BE2C (cell line): ENCODE results near the gene PRRT1B.

ENCODE experiments used
- DNase-seq: peaks from one replicate; pipeline ENCODE4 v3.0.0-alpha.2; 2020
- H3K27me3 ChIP-seq: fragments of 250-450 bp; sonication (Bioruptor Pico); 2 replicates; pipeline ENCODE4 v1.5.1; 2020; ENCODE audit warnings: mild to moderate bottlenecking
- H3K36me3 ChIP-seq: fragments of 250-450 bp; sonication (Bioruptor Pico); 2 replicates; pipeline ENCODE4 v1.5.1; 2020; ENCODE audit warnings: mild to moderate bottlenecking
- H3K4me1 ChIP-seq: fragments of 250-450 bp; sonication (Bioruptor Pico); 2 replicates; pipeline ENCODE4 v1.5.1; 2020
- H3K4me3 ChIP-seq: 2 replicates; pipeline ENCODE4 v1.5.1; 2011; ENCODE audit warnings: low read depth, low read length
- H3K9me3 ChIP-seq: fragments of 250-450 bp; sonication (Bioruptor Pico); 2 replicates; pipeline ENCODE4 v1.5.1; 2020
- TF ChIP-seq, protein P1 (sequence below): IDR thresholded peaks from 2 replicates; pipeline ENCODE4 v1.5.1; 2012; ENCODE audit warnings: mild to moderate bottlenecking, low read depth, low read length

The PRRT1B gene

DNA sequence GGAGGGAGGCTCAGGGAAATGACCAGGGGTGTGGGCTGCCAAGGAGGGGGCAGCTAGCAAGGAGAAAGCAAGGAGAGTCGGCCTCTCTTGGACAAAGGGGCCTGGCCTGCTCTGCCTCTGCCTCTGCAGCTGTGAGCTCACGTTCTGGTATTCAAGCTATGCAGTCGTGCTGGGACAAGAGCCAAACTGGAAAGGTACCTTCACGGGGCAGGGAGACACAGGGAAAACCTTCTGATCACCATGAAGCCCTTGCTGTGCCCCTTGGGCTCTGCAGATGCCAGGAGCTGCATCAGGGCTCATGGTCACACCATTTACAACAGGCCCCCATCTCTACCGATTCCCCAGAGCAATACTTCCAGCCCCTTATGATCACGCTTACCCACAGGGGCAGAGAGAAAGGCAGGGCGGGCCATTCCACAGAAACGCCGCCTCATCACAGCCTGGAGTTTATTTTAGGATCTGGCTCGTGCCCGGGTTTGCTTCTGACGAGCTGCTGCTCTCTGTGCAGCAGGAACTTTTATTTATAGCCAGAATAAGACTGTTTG is 63.2 kb downstream of the PRRT1B start:
- Histone ChIP-seq H3K27me3 (no peaks in the 10 kb centered on the region), H3K4me1 (no peaks in the 10 kb centered on the region), H3K9me3 (no peaks in the 10 kb centered on the region), H3K4me3 (no peak overlapping the region), H3K36me3 (no peaks in the 10 kb centered on the region; the same call in 1 of the 2 replicates)
- TF ChIP-seq, protein P1, sequence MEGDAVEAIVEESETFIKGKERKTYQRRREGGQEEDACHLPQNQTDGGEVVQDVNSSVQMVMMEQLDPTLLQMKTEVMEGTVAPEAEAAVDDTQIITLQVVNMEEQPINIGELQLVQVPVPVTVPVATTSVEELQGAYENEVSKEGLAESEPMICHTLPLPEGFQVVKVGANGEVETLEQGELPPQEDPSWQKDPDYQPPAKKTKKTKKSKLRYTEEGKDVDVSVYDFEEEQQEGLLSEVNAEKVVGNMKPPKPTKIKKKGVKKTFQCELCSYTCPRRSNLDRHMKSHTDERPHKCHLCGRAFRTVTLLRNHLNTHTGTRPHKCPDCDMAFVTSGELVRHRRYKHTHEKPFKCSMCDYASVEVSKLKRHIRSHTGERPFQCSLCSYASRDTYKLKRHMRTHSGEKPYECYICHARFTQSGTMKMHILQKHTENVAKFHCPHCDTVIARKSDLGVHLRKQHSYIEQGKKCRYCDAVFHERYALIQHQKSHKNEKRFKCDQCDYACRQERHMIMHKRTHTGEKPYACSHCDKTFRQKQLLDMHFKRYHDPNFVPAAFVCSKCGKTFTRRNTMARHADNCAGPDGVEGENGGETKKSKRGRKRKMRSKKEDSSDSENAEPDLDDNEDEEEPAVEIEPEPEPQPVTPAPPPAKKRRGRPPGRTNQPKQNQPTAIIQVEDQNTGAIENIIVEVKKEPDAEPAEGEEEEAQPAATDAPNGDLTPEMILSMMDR = no peak
- DNase-seq = no peak
